Mesenteric fat pad (tissue), 1 donor: ENCODE results near the gene SPO11. TPM values are rescaled to one million over a fixed set of nuclear protein-coding genes. Genes with fewer than 3 reads are reported as not detected.

ENCODE experiments used
- DNase-seq: peaks from one replicate; pipeline ENCODE4 v3.0.0-alpha.2; 2020; ENCODE audit warnings: low spot score
- microRNA-seq: library from miRNA; unstranded; fragments of <30 nt; microRNA quantifications from one replicate; pipeline ENCODE4 v1.2.0, GENCODE V29; 2020; ENCODE audit warnings: borderline number of aligned reads
- total RNA-seq: library from RNA; stranded (reverse); fragmentation: NEBNext Ultra II Directional; extraction: Animal tissue kit (Norgen Biotek cat#: 25700); gene quantifications from one replicate; pipeline ENCODE4 v1.2.1, GENCODE V29; 2021
- donor health status: DM: yes; HTN: yes; CAD: no.

SPO11 gene
- total RNA-seq, 1 donor from 2014 or later = not detected

- DNase-seq = no peak
These were observed 60.3 kb downstream of the SPO11 start for GRCh38 chr20:57389695-57390603.

- DNase-seq = no peak
These were observed 61.2 kb downstream of the SPO11 start, which contains the start of gene RBM38 for GRCh38 chr20:57390604-57391438. Gene RBM38, plus strand, starts transcription at chr20:57391396. Its CDS starts 186 bp downstream, at chr20:57391582.

- DNase-seq = no peak
These were observed 62.1 kb downstream of the SPO11 start for GRCh38 chr20:57391439-57392301.

DNA sequence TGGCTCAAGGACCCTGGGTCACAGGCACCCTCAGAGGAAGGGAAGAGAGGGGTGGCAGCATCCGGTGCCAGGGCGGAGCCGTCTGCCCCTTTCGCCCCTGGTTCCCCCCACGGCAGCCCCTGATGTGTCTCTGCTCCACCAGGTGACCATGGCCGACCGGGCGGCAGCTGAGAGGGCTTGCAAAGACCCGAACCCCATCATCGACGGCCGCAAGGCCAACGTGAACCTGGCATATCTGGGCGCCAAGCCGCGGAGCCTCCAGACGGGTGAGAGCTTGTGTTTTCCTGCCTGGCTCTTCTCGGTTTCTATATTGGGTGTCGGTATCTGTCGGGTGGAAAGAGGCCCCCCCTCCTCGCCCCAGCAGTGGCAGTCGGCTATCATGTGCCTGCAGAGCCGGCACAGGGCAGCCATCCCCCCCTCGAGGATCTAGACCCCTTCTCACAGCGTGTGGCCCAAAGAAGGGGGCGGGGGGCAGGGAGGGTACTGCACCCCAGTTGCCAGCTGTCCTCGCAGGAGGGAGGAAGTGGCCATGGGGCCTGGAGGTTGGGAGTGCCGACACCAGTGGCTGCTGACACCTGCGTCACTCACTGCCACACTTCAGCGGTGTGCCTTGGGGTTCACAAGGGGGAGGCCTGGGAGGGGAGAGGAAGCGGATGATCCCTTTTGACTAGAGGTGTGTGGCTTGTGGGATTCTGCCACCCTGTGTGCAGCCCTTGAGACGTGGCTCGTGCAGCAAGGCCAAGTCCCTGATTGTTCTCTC is 63.1 kb downstream of the SPO11 start:
- no peak for DNase-seq

Small RNAs within 50 kb of the gene (microRNA-seq; reads per million reads assigned to microRNA genes)
- gene MIR4325 = not detected

Other genes starting within 250 kb of the SPO11 start
- 0.16 TPM for gene BMP7, start 63.2 kb upstream of the SPO11 start, total RNA-seq
- 18.0 TPM for gene RAE1, start 21.5 kb downstream of the SPO11 start, total RNA-seq
- 16.9 TPM for gene RBM38, start 61.6 kb downstream of the SPO11 start, total RNA-seq
- gene CTCFL, start 195.3 kb downstream of the SPO11 start, total RNA-seq = 0.16 TPM
- 331 TPM for gene PCK1, start 231.3 kb downstream of the SPO11 start, total RNA-seq